ENCODE data around the gene SLC22A17. TPM values are rescaled to one million over a fixed set of nuclear protein-coding genes. Genes with fewer than 3 reads are reported as not detected.

The SLC22A17 gene
- total and polyA plus RNA-seq, 9 of the 15 experiments (the other 6 are each of a cell fraction or from before 2014, with no cell fraction given), result 0.07 to 0.09 TPM; not detected in 7

- TF ChIP-seq FOXK2 (conservative IDR thresholded peaks at IDR 0.05 in 1 of 2, IDR thresholded peaks at IDR 0.05 in 1 of 2; ENCODE audit: low read depth in 2 of 2) (peak in 1 of 2 experiments; percentile 46; a peak in 1 of 4 replicates), ZNF384 (IDR thresholded peaks at IDR 0.05; ENCODE audit: low read depth, low read length) (peak; percentile 91), REST (IDR thresholded peaks at IDR 0.05; ENCODE audit: borderline replicate concordance) (peak; percentile 45; the same call in 1 of the 2 replicates), REST (CRISPR knock-in tag; IDR thresholded peaks at IDR 0.05; ENCODE audit: low read depth) (no peak), ZNF764 (CRISPR knock-in tag; IDR thresholded peaks at IDR 0.05; ENCODE audit: low read depth) (no peak), CTCF (IDR thresholded peaks at IDR 0.05 in 2 of 3, conservative IDR thresholded peaks at IDR 0.05 in 1 of 3; ENCODE audit: insufficient read depth in 2 of 3, low read depth in 1 of 3, low read length in 3 of 3) (peak; percentile 31 to 68 (median 50); a peak in 5 of 6 replicates), ARID2 (IDR thresholded peaks at IDR 0.05) (peak; percentile 72; the same call in 1 of the 2 replicates), PHB2 (IDR thresholded peaks at IDR 0.05; ENCODE audit: low read depth) (peak; percentile 63; the same call in 1 of the 2 replicates), MLLT1 (IDR thresholded peaks at IDR 0.05) (0 out of 4 replicates have a peak, but pooled peaks have one; percentile 10 to 16), NR4A1 (CRISPR knock-in tag; IDR thresholded peaks at IDR 0.05) (no peak), NR4A1 (tag; IDR thresholded peaks at IDR 0.05) (no peak), BRD9 (IDR thresholded peaks at IDR 0.05; ENCODE audit: low read depth, partially characterized antibody) (peak; percentile 58), NKRF (IDR thresholded peaks at IDR 0.05; ENCODE audit: borderline replicate concordance) (0 out of 2 replicates have a peak, but pooled peaks have one; percentile 33)
These were observed 53.3 kb downstream of the SLC22A17 start (continued) for GRCh38 chr14:23299211-23299957.
